Common myeloid progenitor, CD34-positive (primary cell): ENCODE results near the gene IGF2BP1.
"Not testable (repeated sequence)": the region's sequence is repeated elsewhere in the genome, so short reads cannot be mapped to it uniquely, and the experiment has no call there.

Experiments
- CTCF ChIA-PET: fragments of 350-600 bp; sonication (Branson Sonifier 250); formaldehyde crosslinking; loops from one replicate; lab custom pipeline; 2021; ENCODE audit warnings: antibody characterized with exemption; lab: Charles Lee
- POLR2A ChIA-PET: fragments of 350-600 bp; sonication (Branson Sonifier 250); formaldehyde crosslinking; loops from one replicate; lab custom pipeline; 2021; ENCODE audit warnings: antibody characterized with exemption; lab: Charles Lee
- DNase-seq, 3 donors: peaks; one replicate each; pipeline versions ENCODE4 v3.0.0 to v3.0.0-alpha.2; 2013
- H3K27ac ChIP-seq, 2 experiments: 1 replicate in 1 of 2; 2 replicates in 1 of 2; pipeline ENCODE4 v1.7.0; 2013; ENCODE audit warnings: inconsistent platforms in 2 of 2, low read length in 2 of 2, mild to moderate bottlenecking in 2 of 2, low read depth in 1 of 2, moderate library complexity in 1 of 2; ENCODE audit not compliant: severe bottlenecking in 2 of 2, insufficient read depth in 1 of 2, poor library complexity in 1 of 2
- H3K27me3 ChIP-seq, 5 experiments: replicated peaks in 2 of 5; 1 replicate in 3 of 5; 2 replicates in 2 of 5; pipeline versions ENCODE4 v1.6.1 to v1.7.0; 2013; ENCODE audit warnings: low read length in 4 of 5, mild to moderate bottlenecking in 2 of 5, moderate library complexity in 2 of 5, inconsistent platforms in 1 of 5; ENCODE audit not compliant: insufficient read depth in 5 of 5, control insufficient read depth in 4 of 5
- H3K36me3 ChIP-seq, 4 experiments: 1 replicate in 2 of 4; 2 replicates in 2 of 4; pipeline versions ENCODE4 v1.6.1 to v1.7.0; 2013; ENCODE audit warnings: low read length in 3 of 4, control low read depth in 1 of 4, mild to moderate bottlenecking in 1 of 4; ENCODE audit not compliant: control insufficient read depth in 4 of 4, insufficient read depth in 4 of 4
- H3K4me1 ChIP-seq, 4 experiments: 1 replicate in 3 of 4; 2 replicates in 1 of 4; pipeline versions ENCODE4 v1.6.1 to v1.7.1; 2013; ENCODE audit warnings: low read length in 3 of 4, mild to moderate bottlenecking in 3 of 4, control low read depth in 1 of 4, inconsistent platforms in 1 of 4, moderate library complexity in 1 of 4; ENCODE audit not compliant: control insufficient read depth in 4 of 4, insufficient read depth in 4 of 4; ENCODE audit errors: control extremely low read depth in 1 of 4
- H3K4me3 ChIP-seq, 7 experiments: 1 replicate in 4 of 7; 2 replicates in 3 of 7; pipeline versions ENCODE4 v1.5.1 to v1.7.0; 2013; ENCODE audit warnings: mild to moderate bottlenecking in 7 of 7, low read length in 6 of 7, moderate library complexity in 6 of 7, inconsistent platforms in 2 of 7, low read depth in 2 of 7, control low read depth in 1 of 7; ENCODE audit not compliant: insufficient read depth in 4 of 7, control insufficient read depth in 1 of 7; ENCODE audit errors: extremely low read depth in 1 of 7
- H3K9me3 ChIP-seq, 5 experiments: 1 replicate in 4 of 5; 2 replicates in 1 of 5; pipeline versions ENCODE4 v1.6.1 to v1.7.1; 2013; ENCODE audit warnings: low read length in 4 of 5, mild to moderate bottlenecking in 2 of 5, inconsistent platforms in 1 of 5, low read depth in 1 of 5, moderate library complexity in 1 of 5; ENCODE audit not compliant: control insufficient read depth in 4 of 5, insufficient read depth in 2 of 5; ENCODE audit errors: control extremely low read depth in 1 of 5
- WGBS: methylation state at CpG from one replicate; pipeline ENCODE4 v1.1.5; 2013; ENCODE audit not compliant: insufficient coverage; 5-methylcytosine and 5-hydroxymethylcytosine counted together

The IGF2BP1 gene

DNA sequence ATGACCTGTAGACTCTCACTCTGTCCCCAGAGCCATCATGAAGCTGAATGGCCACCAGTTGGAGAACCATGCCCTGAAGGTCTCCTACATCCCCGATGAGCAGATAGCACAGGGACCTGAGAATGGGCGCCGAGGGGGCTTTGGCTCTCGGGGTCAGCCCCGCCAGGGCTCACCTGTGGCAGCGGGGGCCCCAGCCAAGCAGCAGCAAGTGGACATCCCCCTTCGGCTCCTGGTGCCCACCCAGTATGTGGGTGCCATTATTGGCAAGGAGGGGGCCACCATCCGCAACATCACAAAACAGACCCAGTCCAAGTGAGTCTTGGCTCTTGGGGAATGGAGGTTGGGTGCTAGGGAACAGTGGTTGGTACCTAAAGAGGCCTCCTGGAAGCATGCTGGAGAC lies 41.0 kb downstream of the IGF2BP1 start:
- POLR2A ChIA-PET, result no interaction called here

DNA sequence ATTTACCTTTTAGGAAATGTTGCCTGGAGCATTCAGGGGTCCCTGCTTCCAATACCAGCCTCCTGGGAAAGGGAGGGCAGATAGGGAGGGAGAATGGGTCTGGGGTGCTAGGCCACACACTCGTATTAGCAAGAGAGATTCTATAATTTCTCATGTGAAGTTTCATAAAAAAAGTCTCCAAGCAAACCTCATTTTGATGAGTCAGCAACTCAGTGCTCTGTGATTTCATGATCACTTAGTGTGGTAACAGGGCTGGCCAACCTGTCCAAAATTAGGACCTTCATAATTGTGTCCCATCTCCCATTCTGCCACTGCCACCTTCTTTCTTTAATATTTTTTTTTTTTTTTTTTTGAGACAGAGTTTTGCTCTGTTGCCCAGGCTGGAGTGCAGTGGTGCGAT lies 41.4 kb downstream of the IGF2BP1 start:
- ChIA-PET CTCF (interaction anchor here (0.6 kb wide), 1 partner anchor 778 kb away, joined by 3 read pairs; no protein-coding TSS in a partner anchor), POLR2A (no interaction called here)
- Histone ChIP-seq H3K4me1 (no peaks in the 10 kb centered on the region), H3K27me3 (peaks cover 0 to 10% (median 0%) of the 10 kb centered on the region in 5 experiments), H3K9me3 (no peaks in the 10 kb centered on the region), H3K36me3 (peaks cover 0 to 37% (median 0%) of the 10 kb centered on the region in 4 experiments), H3K27ac (no peak overlapping the region), H3K4me3 (no peak overlapping the region)
- DNase-seq, result no peak
- no CpG with 5 or more reads among the region's 2 CpGs for WGBS

More for the DNA sequence above, 41.0 kb downstream of the IGF2BP1 start:
- Histone ChIP-seq H3K9me3 (no peaks in the 10 kb centered on the region), H3K27ac (no peak overlapping the region), H3K36me3 (peaks cover 0 to 32% (median 0%) of the 10 kb centered on the region in 4 experiments), H3K4me1 (no peaks in the 10 kb centered on the region), H3K4me3 (no peak overlapping the region), H3K27me3 (peaks cover 0 to 10% (median 0%) of the 10 kb centered on the region in 5 experiments)
- WGBS, result 100% methylated on average over 4 of the region's 8 CpGs
- CTCF ChIA-PET, result interaction anchor here (0.6 kb wide), 1 partner anchor 778 kb away, joined by 3 read pairs; no protein-coding TSS in a partner anchor
- no peak for DNase-seq

DNA sequence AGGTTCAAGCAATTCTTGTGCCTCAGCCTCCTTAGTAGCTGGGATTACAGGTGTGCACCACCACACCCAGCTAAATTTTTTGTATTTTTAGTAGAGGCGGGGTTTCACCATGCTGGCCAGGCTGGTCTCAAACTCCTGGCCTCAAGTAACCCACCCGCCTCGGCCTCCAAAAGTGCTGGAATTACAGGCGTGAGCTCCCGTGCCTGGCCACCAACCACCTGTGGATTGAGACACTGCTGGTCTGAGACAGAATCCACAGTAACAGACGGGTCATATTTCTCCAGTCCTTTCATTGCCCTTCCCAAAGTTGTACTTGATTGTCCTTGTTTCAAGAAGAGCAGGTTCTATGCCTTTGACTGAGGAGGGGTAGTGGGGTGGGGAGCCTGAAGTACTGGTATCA lies 42.3 kb downstream of the IGF2BP1 start:
- DNase-seq, H3K9me3 ChIP-seq, H3K4me1 ChIP-seq, POLR2A ChIA-PET, H3K27ac ChIP-seq, H3K4me3 ChIP-seq, CTCF ChIA-PET: not testable (repeated sequence)
- Histone ChIP-seq H3K36me3 (peaks cover 0 to 46% (median 0%) of the 10 kb centered on the region in 4 experiments), H3K27me3 (peaks cover 0 to 14% (median 0%) of the 10 kb centered on the region in 5 experiments)
- WGBS, result 100% methylated on average over 6 of the region's 6 CpGs

DNA sequence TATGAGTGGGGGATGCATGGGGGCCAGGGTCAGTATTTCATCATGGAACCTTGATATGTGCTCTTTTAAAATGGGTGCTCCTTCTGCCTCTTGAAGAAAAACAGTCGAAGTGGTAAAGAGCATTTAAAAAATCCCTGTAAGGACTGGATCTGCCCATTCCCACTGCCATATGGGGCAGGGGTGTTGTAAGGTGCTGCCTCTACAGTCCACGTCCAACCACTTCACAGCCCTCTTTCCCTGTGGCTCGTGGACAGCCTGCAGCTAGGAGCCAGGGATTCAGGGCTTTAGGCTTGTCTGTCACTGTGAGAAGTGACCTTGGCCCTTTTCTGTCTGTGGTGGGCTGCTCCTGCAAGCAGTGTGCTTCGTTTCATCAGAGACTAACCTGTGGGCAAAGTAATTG lies 44.3 kb downstream of the IGF2BP1 start:
- H3K4me1 ChIP-seq, result no peaks in the 10 kb centered on the region
- ChIA-PET POLR2A (no interaction called here), CTCF (no interaction called here)
- H3K27ac ChIP-seq, result no peak overlapping the region
- no peaks in the 10 kb centered on the region for H3K9me3 ChIP-seq
- peaks cover 0 to 14% (median 0%) of the 10 kb centered on the region in 5 experiments for H3K27me3 ChIP-seq
- WGBS, result 96% methylated on average over 3 of the region's 4 CpGs
- H3K4me3 ChIP-seq, result no peak overlapping the region
- no peak for DNase-seq
- H3K36me3 ChIP-seq, result peaks cover 0 to 58% (median 0%) of the 10 kb centered on the region in 4 experiments

DNA sequence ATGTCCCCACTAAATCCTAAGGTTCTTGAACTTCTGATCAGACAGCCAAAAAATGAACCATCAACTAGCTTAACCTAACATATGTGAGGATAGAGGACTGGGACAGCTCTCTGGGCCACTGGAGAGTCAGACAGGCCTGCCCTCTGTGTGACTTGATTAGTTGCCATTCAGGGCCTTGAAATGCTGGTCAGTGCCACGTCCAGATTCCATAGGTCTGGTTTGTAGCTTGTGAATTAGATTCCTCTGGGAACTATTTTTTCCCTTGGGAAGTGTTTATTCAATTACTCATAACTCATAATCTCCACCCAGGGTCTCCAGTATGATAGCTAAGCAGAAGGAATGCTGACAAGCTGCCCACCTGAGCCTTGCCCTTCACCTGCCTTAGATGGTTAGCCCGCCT lies 48.2 kb downstream of the IGF2BP1 start:
- no peak overlapping the region for H3K4me3 ChIP-seq
- H3K36me3 ChIP-seq, result peaks cover 0 to 74% (median 0%) of the 10 kb centered on the region in 4 experiments
- WGBS, result no CpG with 5 or more reads among the region's 2 CpGs
- ChIA-PET CTCF (interaction anchor here (1.1 to 2.3 kb wide), 4 partner anchors 9 to 31 kb away, joined by 3 to 11 read pairs (median 5); no protein-coding TSS in a partner anchor), POLR2A (no interaction called here)
- no peaks in the 10 kb centered on the region for H3K4me1 ChIP-seq
- H3K27ac ChIP-seq, result no peak overlapping the region
- no peak for DNase-seq
- H3K9me3 ChIP-seq, result no peaks in the 10 kb centered on the region
- H3K27me3 ChIP-seq, result peaks cover 0 to 9% (median 0%) of the 10 kb centered on the region in 5 experiments

DNA sequence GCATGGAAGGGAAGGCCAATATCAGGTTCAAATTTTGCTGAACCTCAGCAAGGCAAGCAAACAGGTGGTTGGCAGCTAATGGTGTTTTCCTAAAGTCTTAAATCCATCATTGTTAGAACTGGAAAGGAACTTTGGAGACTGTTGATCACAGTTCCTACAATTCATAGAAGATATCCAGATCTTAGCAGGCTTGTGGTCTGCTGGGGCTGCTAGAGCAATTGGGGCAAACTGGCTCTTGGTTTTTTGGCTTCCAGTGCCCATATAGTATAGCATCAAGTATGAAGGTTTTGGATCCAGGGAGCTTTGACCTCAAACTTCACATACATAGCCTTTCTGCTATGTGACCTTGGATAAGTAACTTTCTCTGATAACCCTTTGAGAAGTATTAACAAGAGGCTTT lies 49.7 kb downstream of the IGF2BP1 start:
- Histone ChIP-seq H3K9me3 (no peaks in the 10 kb centered on the region), H3K4me3 (no peak overlapping the region), H3K27me3 (peaks cover 0 to 8% (median 0%) of the 10 kb centered on the region in 5 experiments), H3K27ac (no peak overlapping the region), H3K36me3 (peaks cover 0 to 69% (median 0%) of the 10 kb centered on the region in 4 experiments), H3K4me1 (no peaks in the 10 kb centered on the region)
- POLR2A ChIA-PET, result no interaction called here
- DNase-seq, result no peak
- CTCF ChIA-PET, result interaction anchor here (0.6 to 2.0 kb wide), 2 partner anchors 14 to 399 kb away, joined by 3 to 7 read pairs; no protein-coding TSS in a partner anchor

DNA sequence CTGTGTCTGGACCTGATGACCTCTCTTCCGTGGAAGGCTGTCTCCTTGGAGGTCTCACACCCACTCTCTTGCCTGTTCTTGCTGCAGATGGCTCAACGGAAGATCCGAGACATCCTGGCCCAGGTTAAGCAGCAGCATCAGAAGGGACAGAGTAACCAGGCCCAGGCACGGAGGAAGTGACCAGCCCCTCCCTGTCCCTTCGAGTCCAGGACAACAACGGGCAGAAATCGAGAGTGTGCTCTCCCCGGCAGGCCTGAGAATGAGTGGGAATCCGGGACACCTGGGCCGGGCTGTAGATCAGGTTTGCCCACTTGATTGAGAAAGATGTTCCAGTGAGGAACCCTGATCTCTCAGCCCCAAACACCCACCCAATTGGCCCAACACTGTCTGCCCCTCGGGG lies 52.1 kb downstream of the IGF2BP1 start:
- ChIA-PET POLR2A (no interaction called here), CTCF (no interaction called here)
- WGBS, result 97% methylated on average over 10 of the region's 11 CpGs
- Histone ChIP-seq H3K4me3 (no peak overlapping the region), H3K4me1 (no peaks in the 10 kb centered on the region), H3K27ac (no peak overlapping the region), H3K36me3 (peaks cover 0 to 57% (median 0%) of the 10 kb centered on the region in 4 experiments), H3K27me3 (peaks cover 0 to under 1% (median 0%) of the 10 kb centered on the region in 5 experiments), H3K9me3 (no peaks in the 10 kb centered on the region)
- DNase-seq, result no peak
